Measurements from ENCODE around the gene TRIP13.
A peak's percentile ranks its signal among the peaks of the same experiment; 100 is the strongest.

GRCh38 chr5:958701-959571 lies 66.3 kb downstream of the TRIP13 start:
- TF ChIP-seq POLR2A (IDR thresholded peaks at IDR 0.05) (peak; percentile 74), CTCF (IDR thresholded peaks at IDR 0.05) (no peak)

Measured in right lobe of liver (tissue), 4 donors.